Kidney tubule cell (primary cell): ENCODE data around the gene MAN1C1.
"Not testable (repeated sequence)": the region's sequence is repeated elsewhere in the genome, so short reads cannot be mapped to it uniquely, and the experiment has no call there.

Source experiments
- DNase-seq: peaks from one replicate; pipeline ENCODE4 v3.0.0-alpha.2; 2018; ENCODE audit warnings: low spot score

The MAN1C1 gene

DNA sequence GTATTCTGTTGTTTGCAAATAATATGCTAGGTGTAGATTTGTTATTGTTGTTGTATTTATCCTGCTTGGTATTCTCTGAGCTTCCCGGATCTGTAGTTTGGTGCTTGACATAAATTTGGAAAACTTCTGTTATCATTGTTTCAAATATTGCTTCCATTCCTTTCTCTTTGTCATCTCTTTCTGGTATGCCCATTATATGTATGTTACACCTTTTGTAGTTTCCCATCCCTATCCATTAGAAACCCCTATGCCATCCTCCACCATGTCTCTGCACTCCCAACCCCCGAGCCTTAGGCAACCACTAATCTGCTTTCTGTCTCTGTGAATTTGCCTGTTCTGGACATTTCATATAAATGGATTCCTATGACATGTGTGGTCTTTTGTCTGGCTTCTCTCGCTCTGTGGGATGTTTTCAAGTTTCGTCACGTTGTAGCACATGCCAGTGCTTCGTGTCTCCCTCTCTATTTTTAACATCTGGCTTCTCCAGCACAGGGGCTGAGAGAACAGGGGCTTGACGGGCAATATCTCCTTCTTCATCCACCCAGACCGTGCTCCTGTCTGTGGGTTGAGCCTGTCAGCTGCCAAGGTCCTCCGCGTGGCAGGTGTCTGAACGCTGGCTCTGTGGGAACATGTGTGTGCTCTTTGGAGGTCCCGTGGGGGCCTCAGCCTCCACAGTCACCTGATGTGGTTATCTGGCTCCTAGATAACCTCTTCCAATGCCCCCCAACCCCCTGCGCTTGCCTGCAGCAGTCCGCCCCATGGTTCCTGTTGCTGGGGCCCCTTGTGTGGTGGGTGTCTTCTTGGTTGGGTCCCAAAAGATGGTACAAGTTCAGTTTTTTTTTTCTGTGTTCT lies 32.8 kb upstream of the MAN1C1 start:
- DNase-seq = no peak

DNA sequence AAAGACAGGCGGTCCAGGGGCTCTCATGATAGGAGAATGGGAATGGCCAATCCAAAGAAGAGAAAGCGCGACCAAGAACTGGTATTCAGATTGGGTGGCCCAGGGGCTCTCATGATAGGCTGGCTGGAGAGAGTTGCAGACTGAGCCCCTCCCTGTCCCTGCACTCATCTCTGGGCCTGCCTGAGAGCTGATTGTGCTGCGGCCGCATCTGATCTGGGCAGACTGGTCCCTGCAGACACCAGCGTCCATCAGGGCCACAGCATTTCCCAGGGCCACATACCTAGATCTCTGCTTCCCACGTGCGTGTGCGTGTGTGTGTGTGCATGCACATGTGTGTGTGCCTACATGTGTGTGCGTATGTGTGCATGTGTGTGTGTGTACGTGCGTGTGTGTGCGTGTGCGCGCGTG lies 30.4 kb upstream of the MAN1C1 start:
- no peak for DNase-seq

DNA sequence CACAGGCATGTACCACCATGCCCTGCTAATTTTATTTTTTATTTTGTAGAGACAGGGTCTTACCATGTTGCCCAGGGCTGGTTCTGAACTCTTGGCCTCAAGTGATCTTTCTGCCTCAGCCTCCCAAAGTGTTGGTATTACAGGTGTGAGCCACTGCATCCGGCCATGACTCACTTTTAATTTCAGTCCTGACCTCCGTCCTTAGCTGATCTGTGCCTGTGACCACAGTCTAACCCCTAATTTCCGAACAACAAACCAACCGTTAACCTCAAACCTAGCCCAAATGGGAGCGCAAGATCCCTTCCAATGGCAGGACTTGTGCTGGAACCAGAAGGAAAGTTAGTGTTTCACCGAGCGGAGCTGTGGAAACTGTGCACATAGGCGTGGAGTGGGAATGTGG lies 29.3 kb upstream of the MAN1C1 start:
- no peak for DNase-seq

DNA sequence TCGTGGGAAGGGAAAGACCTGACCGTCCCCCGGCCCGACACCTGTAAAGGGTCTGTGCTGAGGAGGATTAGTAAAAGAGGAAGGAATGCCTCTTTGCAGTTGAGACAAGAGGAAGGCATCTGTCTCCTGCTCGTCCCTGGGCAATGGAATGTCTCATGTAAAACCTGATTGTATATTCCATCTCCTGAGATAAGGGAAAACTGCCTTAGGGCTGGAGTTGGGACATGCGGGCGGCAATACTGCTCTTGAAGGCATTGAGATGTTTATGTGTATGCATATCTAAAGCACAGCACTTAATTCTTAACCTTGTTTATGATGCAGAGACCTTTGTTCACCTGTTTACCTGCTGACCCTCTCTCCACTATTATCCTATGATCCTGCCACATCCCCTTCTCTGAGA lies 28.4 kb upstream of the MAN1C1 start:
- not testable (repeated sequence) for DNase-seq

DNA sequence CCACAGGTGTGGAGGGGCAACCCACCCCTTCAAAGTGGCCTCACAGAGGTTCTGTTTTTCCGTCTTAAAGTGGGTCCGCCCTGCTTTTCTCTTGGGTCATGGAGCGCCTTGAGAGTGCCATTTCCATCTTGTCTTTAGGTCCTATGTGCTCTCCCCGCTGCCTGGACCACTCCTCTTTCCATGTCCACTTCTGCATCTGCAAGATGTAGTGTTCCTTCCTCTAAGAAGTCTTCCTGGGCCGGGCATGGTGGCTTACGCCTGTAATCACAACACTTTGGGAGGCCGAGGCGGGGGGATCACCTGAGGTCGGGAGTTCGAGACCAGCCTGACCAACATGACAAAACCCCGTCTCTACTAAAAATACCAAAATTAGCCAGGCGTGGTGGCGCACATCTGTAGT lies 27.8 kb upstream of the MAN1C1 start:
- not testable (repeated sequence) for DNase-seq

DNA sequence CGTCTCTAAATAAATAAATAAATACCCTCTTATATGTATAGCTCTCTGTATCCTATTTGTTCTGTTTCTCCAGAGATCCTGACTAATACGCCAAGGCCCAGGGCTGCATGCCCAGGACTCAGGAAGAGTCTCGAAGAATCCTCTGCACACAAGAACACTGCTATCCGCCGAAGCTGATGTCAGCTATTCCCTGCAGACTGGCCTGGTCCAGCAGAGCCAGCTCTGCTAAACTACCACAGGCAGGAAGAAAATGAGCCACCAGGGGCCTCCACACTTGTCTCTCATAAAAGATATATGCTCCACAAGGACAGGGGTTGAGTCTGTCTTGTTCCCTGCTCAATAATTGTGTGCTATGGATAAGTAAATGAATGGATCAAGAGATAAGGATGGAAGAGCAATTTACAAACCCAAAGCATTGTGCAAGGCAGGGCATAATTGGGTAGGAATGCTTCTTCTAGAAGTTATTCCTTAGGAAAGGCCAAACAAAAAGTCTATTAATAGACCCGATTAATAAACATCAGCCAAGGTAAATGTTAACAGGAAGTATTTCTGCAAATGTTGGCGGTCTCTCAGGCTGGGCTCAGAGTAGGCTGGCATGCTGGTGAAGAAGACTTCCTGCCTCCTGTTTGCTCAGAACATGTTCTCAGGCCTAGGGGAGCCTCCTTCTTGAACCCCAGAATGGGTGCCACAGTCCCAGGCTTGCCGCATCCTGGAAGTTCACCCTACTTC lies 26.3 kb upstream of the MAN1C1 start:
- DNase-seq = no peak

DNA sequence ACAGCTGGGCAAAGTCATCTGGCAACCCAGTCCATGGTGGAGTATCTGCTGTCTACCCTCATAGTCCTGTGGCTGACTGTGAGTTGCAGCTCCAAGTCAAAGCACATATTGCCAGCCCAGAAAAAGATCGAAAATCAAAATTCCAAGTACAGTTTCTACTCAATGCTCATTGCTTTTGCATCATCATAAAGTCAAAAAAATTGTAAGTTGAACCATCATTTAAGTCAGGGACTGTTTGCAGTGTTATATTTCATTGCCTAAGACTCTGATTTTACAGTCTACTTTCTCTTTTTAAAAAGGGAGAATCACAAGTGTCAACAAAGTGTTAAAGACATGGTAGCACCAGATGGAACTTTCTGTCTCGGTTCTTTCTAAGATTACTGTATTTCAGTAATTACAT lies 22.7 kb upstream of the MAN1C1 start:
- no peak for DNase-seq

DNA sequence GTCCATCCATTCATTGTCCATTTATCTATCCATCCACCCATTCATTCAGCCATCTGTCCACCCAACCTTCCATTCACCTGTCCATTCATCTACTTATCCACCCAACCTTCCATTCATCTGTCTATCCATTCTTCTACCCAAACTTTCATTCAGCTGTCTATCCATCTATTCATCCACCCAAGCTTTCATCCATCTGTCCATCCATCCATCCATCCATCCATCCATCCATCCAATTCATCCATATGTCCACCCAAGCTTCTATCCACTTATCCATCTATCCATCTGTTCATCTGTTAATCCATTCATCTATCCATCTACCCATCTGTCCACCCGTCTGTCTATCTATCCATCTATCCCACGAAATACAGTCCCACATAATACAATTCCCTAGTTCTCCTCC lies 21.6 kb upstream of the MAN1C1 start:
- no peak for DNase-seq

DNA sequence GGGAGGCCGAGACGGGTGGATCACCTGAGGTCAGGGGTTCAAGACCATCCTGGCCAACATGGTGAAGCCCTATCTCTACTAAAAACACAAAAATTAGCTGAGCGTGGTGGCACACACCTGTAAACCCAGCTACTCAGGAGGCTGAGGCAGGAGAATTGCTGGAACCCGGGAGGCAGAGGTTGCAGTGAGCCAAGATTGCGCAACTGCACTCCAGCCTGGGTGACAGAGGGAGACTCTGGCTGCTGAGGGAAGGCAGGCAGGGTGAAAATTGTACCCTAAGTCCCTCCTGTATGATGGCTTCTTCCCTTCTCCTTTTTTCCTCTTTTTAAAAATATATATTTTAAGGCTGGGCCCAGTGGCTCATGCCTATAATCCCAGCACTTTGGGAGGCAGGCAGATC lies 19.9 kb upstream of the MAN1C1 start:
- not testable (repeated sequence) for DNase-seq

DNA sequence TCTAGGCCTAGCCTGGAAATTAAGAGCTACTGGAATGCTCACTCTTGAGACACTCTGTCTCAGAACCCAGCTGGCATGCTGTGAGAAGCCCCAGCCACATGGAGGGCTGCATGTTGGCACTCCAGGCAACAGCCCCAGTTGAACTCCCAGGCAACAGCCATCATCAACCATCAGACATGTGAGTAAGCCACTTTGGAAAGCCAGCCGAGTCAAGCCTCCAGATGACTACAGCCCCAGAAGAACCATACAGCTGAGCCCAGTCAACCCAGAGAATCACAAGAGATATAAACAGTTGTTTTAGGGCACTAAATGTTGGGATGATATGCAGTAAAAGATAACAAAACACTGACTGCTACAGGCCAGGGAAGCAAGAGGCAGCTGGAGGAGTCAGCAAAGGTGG lies 17.7 kb upstream of the MAN1C1 start:
- no peak for DNase-seq

DNA sequence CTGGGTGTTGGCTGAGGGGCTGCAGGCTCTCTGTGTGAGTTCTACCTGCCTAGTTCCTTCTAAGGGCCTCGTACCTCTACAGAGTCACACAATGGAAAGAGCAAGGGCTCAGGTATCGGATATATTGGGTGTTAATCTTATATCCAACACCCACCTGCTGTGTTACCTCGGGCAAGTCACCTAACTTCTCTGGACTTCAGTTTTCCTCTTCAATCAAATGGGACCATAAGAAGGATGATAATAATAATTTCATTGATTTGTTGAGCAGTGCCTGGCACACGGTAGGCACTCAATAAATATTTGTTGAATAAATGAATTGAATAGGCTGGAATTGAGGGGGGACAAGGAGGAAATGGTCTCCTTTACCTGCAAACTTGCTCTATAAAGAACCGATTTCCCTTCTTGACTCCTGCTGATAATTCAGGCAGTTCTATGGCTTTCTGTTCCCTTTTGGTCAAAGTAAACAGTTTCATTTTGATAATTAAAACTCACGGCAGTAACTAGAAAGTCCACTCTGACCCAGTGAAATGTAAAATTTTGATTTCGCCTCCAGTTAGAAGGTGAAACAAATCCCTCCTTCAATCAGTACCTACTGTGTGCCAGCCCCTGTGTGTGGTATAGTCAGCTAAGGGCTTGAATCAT lies 16.5 kb upstream of the MAN1C1 start:
- no peak for DNase-seq

DNA sequence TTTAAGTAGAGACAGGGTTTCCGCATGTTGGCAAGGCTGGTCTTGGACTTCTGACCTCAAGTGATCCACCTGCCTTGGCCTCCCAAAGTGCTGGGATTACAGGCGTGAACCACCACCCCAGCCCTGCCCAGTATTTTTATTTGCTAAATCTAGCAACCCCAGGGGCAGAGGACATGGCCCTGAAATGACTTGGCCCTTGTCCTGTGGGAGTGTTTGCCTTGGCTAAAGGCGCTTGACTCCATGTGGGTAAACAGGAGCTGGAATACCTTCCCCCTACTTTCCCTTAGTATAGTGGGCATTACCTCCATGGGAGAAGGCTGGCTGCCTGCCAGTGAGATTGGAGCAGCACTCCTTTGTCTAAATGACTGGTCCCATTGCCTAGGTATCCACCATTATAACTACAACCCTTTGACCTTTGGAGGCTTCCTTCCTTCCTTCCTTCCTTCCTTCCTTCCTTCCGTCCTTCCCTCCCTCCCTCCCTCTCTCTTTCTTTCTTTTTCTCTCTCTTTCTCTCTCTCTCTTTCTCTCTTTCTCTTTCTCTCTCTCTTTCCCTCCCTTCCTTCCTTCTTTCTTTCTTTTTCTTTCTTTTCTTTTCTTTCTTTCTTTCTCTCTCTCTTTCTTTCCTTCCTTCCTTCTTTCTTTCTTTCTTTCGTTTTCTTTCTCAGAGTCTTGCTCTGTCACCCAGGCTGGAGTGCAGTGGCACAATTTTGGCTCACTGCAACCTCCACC lies 15.5 kb upstream of the MAN1C1 start:
- DNase-seq = not testable (repeated sequence)

DNA sequence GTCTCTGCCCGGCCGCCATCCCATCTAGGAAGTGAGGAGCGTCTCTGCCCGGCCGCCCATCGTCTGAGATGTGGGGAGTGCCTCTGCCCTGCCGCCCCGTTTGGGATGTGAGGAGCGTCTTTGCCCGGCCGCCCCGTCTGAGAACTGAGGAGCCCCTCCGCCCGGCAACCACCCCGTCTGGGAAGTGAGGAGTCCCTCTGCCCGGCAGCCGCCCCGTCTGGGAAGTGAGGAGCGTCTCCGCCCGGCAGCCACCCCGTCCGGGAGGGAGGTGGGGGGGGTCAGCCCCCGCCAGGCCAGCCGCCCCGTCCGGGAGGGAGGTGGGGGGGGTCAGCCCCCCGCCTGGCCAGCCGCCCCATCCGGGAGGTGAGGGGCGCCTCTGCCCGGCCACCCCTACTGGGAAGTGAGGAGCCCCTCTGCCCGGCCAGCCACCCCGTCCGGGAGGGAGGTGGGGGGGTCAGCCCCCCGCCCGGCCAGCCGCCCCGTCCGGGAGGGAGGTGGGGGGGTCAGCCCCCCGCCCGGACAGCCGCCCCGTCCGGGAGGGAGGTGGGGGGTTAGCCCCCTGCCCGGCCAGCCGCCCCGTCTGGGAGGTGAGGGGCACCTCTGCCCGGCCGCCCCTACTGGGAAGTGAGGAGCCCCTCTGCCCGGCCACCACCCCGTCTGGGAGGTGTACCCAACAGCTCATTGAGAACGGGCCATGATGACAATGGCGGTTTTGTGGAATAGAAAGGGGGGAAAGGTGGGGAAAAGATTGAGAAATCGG lies 12.6 kb upstream of the MAN1C1 start:
- DNase-seq = not testable (repeated sequence)

DNA sequence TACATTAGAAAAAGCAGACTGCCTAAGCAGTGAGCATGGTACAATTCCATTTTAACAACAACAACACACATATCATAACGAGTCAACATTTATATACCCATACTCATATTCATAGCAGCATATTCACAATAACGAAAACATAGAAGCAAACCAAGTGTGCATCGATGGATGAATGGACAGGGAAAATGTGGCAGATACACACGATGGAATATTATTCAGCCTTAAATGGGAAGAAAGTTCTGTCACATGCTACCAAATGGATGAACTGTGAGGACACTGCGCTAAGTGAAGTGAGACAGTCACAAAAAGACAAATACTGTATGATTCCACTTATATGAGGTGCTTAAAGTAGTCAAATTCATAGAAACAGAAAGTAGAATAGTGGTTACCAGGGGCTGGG lies 9.5 kb upstream of the MAN1C1 start:
- DNase-seq = no peak

DNA sequence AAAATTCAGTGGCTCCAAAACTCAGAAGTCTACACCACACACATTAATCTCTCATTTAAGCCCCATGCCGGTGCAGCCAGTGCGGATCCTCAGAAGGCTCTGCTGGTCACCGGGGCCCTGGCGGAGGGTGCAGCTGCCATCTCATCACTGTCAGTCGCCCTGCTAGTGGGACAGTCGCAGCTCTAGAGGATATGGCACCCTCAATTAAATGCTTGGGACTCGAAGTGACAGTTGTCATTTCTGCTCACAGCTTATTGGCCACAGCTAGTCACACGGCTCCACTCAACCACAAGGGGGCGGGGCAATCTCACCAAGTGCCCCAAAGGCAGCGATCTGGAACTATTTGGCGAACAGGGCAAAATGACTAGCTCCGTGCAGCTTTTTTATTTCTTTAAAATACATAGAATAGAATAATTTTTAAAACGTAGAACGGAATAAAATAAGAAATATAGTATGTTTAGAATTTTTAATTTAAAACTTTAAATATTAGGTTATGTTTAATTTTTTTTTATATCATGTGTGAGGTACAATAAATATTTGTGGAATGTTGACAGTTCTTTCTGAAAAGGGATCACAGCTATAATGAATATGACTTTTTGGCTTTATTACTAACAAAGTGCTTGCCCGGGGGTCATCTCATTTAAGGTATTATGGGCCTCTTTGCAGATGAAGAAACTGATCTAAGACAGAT lies 8.0 kb upstream of the MAN1C1 start:
- DNase-seq = peak; percentile 71

DNA sequence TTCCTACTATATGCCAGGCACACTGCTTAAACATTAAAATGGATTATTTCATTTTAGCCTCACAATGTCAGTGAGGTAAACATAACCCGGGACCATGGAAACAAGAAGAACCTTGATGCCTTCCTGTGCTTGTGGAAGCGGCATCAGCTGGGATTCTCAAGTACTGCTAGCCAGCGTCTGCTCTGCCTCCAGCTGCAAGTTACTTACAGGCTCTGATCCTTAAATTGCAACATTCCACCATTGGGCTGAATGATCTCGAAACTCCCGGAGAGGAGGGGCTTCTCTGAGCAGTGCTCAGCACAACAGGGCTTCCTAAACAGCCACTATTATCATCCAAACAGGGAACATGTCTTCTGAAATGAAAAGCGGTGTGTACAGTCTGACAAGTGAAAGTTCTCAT lies 6.7 kb upstream of the MAN1C1 start:
- DNase-seq = no peak

DNA sequence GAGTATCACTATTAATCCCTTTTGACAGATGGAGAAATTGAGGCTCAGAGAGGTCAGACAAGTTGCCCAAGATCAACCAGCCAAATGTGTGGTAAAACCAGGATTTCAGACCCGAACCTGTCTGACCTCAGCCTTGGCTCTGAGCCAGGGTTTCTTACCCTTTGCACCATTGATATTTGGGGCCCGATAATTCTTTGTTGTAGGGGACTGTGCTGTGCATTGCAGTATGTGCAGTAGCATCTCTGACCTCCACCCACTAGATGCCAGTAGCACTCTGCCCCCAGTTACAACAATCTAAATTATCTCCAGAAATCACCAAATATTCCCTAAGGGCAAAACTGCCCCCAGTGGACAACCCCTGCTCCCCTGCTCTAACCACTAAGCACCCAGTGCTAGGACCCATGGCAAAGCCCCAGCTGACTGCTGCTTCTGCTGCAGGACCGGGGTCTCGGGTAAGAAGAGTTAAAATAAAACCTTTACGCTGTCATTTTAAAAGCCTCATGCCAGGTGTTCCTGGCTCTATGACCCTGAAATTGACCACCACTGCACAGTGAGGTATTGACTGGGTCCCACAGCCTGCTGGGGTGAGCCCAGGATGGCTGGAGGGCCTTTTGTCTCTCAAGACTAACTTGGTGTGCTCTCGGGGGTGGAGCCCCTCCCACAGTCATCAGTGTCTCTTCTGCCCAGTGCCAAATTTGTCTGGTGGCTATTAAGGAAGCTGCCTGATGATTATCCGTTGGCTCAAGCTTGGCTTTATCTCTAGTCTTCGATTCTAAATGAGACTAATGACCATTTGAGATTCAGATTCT lies 5.6 kb upstream of the MAN1C1 start:
- DNase-seq = no peak

DNA sequence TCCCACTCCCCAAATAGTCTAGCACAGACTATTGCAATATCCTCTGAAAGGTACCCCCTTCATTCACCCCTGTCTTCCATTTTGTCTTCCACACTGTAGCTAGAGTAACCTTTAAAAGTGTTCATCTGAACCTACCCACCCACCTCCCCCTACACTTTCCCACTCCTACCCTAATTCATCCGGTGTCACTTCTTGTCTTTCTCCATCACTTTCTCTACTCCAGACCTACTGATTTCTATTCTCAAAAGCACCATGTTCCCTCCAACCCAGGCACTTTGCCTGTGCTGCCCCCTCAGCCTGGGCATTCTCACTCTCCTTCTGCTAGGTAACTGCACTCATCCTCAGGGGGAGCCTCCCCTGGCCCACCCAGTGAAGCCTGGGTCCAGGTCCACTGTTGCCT lies 4.7 kb upstream of the MAN1C1 start:
- DNase-seq = no peak

DNA sequence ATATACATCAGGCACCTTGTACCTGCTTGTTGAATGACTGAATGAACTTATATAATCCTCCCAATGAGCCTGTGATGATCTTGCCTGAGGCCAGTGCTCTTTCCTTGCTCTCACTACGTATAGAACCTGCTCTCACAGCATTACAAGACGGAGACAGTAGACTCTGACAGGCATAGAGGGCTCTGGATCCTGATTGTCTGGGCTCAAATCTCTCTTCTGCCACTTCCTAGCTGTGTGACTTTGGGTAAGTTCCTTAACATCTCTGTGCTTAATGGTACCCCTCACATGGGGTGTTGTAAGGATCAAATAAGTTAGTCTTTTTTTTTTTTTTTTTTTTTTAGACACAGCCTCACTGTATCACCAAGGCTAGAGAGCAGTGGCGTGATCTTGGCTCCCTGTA lies 4.2 kb upstream of the MAN1C1 start:
- DNase-seq = no peak

DNA sequence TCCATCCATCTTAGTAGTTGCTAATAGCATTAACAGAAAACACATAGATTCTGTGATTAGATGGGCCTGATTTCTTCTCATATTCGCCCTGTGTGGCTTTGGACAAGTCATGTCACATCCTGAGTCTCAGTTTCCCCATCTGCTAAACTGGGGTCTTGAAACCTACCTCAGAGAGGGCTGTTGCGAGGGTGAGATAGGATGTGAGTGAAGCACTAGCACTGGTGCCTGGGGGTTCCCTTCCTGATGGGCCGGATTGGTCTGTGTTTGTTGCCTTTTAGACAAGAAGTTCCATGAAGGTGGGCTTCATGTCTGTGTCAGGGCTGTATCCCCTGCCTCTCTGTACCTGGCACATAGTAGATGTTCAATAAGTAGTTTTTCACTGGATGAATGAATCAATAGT lies 3.5 kb upstream of the MAN1C1 start:
- no peak for DNase-seq
